Keratinocyte (primary cell): ENCODE results near the gene IRGQ.

Experiments used
- EZH2 ChIP-seq: IDR thresholded peaks from one replicate; pipeline ENCODE4 v1.6.1; 2012; ENCODE audit warnings: inconsistent platforms, mild to moderate bottlenecking, low read length, moderate library complexity
- TF ChIP-seq, protein P1 (sequence below), 3 experiments: IDR thresholded peaks in 1 of 3; conservative IDR thresholded peaks in 1 of 3; optimal IDR thresholded peaks in 1 of 3; 2 replicates in 2 of 3; 3 replicates in 1 of 3; pipeline versions ENCODE3 to v1.5.1; 2011; ENCODE audit warnings: low read length in 3 of 3, mild to moderate bottlenecking in 3 of 3, moderate library complexity in 2 of 3, control low read depth in 1 of 3, inconsistent platforms in 1 of 3; ENCODE audit not compliant: insufficient read depth in 2 of 3; ENCODE audit errors: extremely low read depth in 1 of 3

DNA sequence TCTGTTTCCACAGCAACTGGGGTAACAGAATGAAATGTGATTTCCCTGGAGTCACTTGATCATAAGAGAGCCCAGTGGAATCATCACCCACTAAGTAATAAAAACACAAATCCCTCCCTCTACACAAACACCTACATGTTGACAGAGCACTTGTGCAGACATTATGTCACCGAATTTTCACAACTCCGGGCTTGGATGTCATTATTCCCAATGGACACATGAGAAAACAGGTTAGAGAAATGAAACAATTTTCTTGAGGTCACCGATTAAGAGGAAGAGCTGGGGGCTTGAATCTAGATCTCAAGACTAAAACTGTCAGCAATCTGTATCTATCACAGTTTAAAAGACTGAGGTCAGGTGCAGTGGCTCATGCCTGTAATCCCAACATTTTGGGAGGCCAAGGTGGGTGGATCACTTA, 23.8 kb downstream of the IRGQ start:
- TF ChIP-seq, protein P1, sequence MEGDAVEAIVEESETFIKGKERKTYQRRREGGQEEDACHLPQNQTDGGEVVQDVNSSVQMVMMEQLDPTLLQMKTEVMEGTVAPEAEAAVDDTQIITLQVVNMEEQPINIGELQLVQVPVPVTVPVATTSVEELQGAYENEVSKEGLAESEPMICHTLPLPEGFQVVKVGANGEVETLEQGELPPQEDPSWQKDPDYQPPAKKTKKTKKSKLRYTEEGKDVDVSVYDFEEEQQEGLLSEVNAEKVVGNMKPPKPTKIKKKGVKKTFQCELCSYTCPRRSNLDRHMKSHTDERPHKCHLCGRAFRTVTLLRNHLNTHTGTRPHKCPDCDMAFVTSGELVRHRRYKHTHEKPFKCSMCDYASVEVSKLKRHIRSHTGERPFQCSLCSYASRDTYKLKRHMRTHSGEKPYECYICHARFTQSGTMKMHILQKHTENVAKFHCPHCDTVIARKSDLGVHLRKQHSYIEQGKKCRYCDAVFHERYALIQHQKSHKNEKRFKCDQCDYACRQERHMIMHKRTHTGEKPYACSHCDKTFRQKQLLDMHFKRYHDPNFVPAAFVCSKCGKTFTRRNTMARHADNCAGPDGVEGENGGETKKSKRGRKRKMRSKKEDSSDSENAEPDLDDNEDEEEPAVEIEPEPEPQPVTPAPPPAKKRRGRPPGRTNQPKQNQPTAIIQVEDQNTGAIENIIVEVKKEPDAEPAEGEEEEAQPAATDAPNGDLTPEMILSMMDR (optimal IDR thresholded peaks at IDR 0.05 in 1 of 3, IDR thresholded peaks at IDR 0.05 in 1 of 3, conservative IDR thresholded peaks at IDR 0.05 in 1 of 3; ENCODE audit: extremely low read depth in 1 of 3, insufficient read depth in 2 of 3, low read length in 3 of 3), result no peak
- TF ChIP-seq EZH2, result no peak
